ENCODE results near the gene DNTTIP2. TPM values are rescaled to one million over a fixed set of nuclear protein-coding genes. Genes with fewer than 3 reads are reported as not detected.

Gene DNTTIP2
- total and polyA plus RNA-seq, 2 donors (not counting 1 experiment from before 2014, with no cell fraction given), result 19.2 to 32.8 TPM

- peak within 1 kb of the TSS; percentile 46 for H3K27ac ChIP-seq (ENCODE audit: insufficient read depth, low read length)
- H3K27me3 ChIP-seq (ENCODE audit: control insufficient read depth, insufficient read depth, low read length), result no peaks in the 10 kb centered on the region
- TF ChIP-seq EZH2 (IDR thresholded peaks at IDR 0.05; ENCODE audit: low read length, missing control alignments), result no peak
- TF ChIP-seq, protein P1, sequence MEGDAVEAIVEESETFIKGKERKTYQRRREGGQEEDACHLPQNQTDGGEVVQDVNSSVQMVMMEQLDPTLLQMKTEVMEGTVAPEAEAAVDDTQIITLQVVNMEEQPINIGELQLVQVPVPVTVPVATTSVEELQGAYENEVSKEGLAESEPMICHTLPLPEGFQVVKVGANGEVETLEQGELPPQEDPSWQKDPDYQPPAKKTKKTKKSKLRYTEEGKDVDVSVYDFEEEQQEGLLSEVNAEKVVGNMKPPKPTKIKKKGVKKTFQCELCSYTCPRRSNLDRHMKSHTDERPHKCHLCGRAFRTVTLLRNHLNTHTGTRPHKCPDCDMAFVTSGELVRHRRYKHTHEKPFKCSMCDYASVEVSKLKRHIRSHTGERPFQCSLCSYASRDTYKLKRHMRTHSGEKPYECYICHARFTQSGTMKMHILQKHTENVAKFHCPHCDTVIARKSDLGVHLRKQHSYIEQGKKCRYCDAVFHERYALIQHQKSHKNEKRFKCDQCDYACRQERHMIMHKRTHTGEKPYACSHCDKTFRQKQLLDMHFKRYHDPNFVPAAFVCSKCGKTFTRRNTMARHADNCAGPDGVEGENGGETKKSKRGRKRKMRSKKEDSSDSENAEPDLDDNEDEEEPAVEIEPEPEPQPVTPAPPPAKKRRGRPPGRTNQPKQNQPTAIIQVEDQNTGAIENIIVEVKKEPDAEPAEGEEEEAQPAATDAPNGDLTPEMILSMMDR (conservative IDR thresholded peaks at IDR 0.05 in 1 of 2, IDR thresholded peaks at IDR 0.05 in 1 of 2; ENCODE audit: low read depth in 1 of 2, low read length in 2 of 2), result peak; percentile 56 to 58
- H3K9me3 ChIP-seq (ENCODE audit: control insufficient read depth, insufficient read depth, low read depth, low read length), result no peaks in the 10 kb centered on the region
- peak within 1 kb of the TSS; percentile 77 for H3K4me2 ChIP-seq (ENCODE audit: extremely low read depth, insufficient read depth, low read length)
- H3K4me1 ChIP-seq (ENCODE audit: control insufficient read depth, extremely low read depth, insufficient read depth, low read length), result peaks cover 3% of the 10 kb centered on the region
- peak within 1 kb of the TSS; percentile 85 for H3K9ac ChIP-seq (ENCODE audit: insufficient read depth, low read length)
- peaks cover 40% of the 10 kb centered on the region for H3K79me2 ChIP-seq (ENCODE audit: control insufficient read depth, insufficient read depth, low read length)
- H3K36me3 ChIP-seq (ENCODE audit: control insufficient read depth, insufficient read depth, low read length), result no peaks in the 10 kb centered on the region
- peak within 1 kb of the TSS; percentile 63 to 92 (median 84) for H3K4me3 ChIP-seq (replicated peaks in 1 of 4; ENCODE audit: control extremely low read depth in 1 of 4, insufficient read depth in 1 of 4, low read depth in 3 of 4, low read length in 4 of 4)
- peak; percentile 93 to 95 for DNase-seq (ENCODE audit: low read depth in 2 of 2)
- no peaks in the 10 kb centered on the region for H4K20me1 ChIP-seq (ENCODE audit: control insufficient read depth, extremely low read depth, insufficient read depth, low read length)
- H2AFZ ChIP-seq (ENCODE audit: low read length), result peak within 1 kb of the TSS; percentile 4
These were observed 30.4 kb upstream of the DNTTIP2 start, which contains the start of gene GCLM for GRCh38 chr1:93909146-93910050. Gene GCLM (minus strand): TSS chr1:93909430. CDS start chr1:93909163, 267 bp downstream.

GRCh38 chr1:93908394-93909145, 29.6 kb upstream of the DNTTIP2 start:
- Histone ChIP-seq H3K79me2 (ENCODE audit: control insufficient read depth, insufficient read depth, low read length) (peaks cover 44% of the 10 kb centered on the region), H3K36me3 (ENCODE audit: control insufficient read depth, insufficient read depth, low read length) (no peaks in the 10 kb centered on the region), H3K4me2 (ENCODE audit: extremely low read depth, insufficient read depth, low read length) (peak overlapping the region; percentile 77), H3K4me1 (ENCODE audit: control insufficient read depth, extremely low read depth, insufficient read depth, low read length) (peaks cover 3% of the 10 kb centered on the region), H3K27ac (ENCODE audit: insufficient read depth, low read length) (peak overlapping the region; percentile 46), H3K27me3 (ENCODE audit: control insufficient read depth, insufficient read depth, low read length) (no peaks in the 10 kb centered on the region), H4K20me1 (ENCODE audit: control insufficient read depth, extremely low read depth, insufficient read depth, low read length) (no peaks in the 10 kb centered on the region), H3K4me3 (replicated peaks in 1 of 4; ENCODE audit: control extremely low read depth in 1 of 4, insufficient read depth in 1 of 4, low read depth in 3 of 4, low read length in 4 of 4) (peak overlapping the region; percentile 63 to 92 (median 84)), H3K9me3 (ENCODE audit: control insufficient read depth, insufficient read depth, low read depth, low read length) (no peaks in the 10 kb centered on the region), H2AFZ (ENCODE audit: low read length) (no peak overlapping the region), H3K9ac (ENCODE audit: insufficient read depth, low read length) (peak overlapping the region; percentile 85)
- no peak for TF ChIP-seq EZH2 (IDR thresholded peaks at IDR 0.05; ENCODE audit: low read length, missing control alignments)
- TF ChIP-seq, protein P1 (conservative IDR thresholded peaks at IDR 0.05 in 1 of 2, IDR thresholded peaks at IDR 0.05 in 1 of 2; ENCODE audit: low read depth in 1 of 2, low read length in 2 of 2), result no peak
- peak in 1 of 2 donors; percentile 7 for DNase-seq (ENCODE audit: low read depth in 2 of 2)

- no peak overlapping the region for H3K27ac ChIP-seq (ENCODE audit: insufficient read depth, low read length)
- peaks cover 45% of the 10 kb centered on the region for H3K79me2 ChIP-seq (ENCODE audit: control insufficient read depth, insufficient read depth, low read length)
- no peaks in the 10 kb centered on the region for H4K20me1 ChIP-seq (ENCODE audit: control insufficient read depth, extremely low read depth, insufficient read depth, low read length)
- peak overlapping the region; percentile 63 to 92 (median 84) for H3K4me3 ChIP-seq (replicated peaks in 1 of 4; ENCODE audit: control extremely low read depth in 1 of 4, insufficient read depth in 1 of 4, low read depth in 3 of 4, low read length in 4 of 4)
- H3K4me2 ChIP-seq (ENCODE audit: extremely low read depth, insufficient read depth, low read length), result peak overlapping the region; percentile 77
- H3K27me3 ChIP-seq (ENCODE audit: control insufficient read depth, insufficient read depth, low read length), result no peaks in the 10 kb centered on the region
- no peak for TF ChIP-seq EZH2 (IDR thresholded peaks at IDR 0.05; ENCODE audit: low read length, missing control alignments)
- TF ChIP-seq, protein P1 (conservative IDR thresholded peaks at IDR 0.05 in 1 of 2, IDR thresholded peaks at IDR 0.05 in 1 of 2; ENCODE audit: low read depth in 1 of 2, low read length in 2 of 2), result no peak
- peak; percentile 51 to 68 for DNase-seq (ENCODE audit: low read depth in 2 of 2)
- H3K4me1 ChIP-seq (ENCODE audit: control insufficient read depth, extremely low read depth, insufficient read depth, low read length), result peaks cover 3% of the 10 kb centered on the region
- H2AFZ ChIP-seq (ENCODE audit: low read length), result no peak overlapping the region
- H3K9ac ChIP-seq (ENCODE audit: insufficient read depth, low read length), result no peak overlapping the region
- no peaks in the 10 kb centered on the region for H3K9me3 ChIP-seq (ENCODE audit: control insufficient read depth, insufficient read depth, low read depth, low read length)
- no peaks in the 10 kb centered on the region for H3K36me3 ChIP-seq (ENCODE audit: control insufficient read depth, insufficient read depth, low read length)
These were observed 28.7 kb upstream of the DNTTIP2 start for GRCh38 chr1:93907718-93908117.
